ENCODE data around the gene ZMAT5.

Gene ZMAT5

GRCh38 chr22:29719899-29720645 is 46.7 kb downstream of the ZMAT5 start, which contains the start of gene CABP7:
TSS of gene CABP7 (plus strand) at chr22:29720003. CDS start at chr22:29720425, 422 bp downstream.
- no peaks in the 10 kb centered on the region for H3K4me1 ChIP-seq (ENCODE audit: insufficient read depth, poor library complexity, severe bottlenecking)
- H3K4me3 ChIP-seq (ENCODE audit: severe bottlenecking): peak within 1 kb of the TSS; percentile 19

DNA sequence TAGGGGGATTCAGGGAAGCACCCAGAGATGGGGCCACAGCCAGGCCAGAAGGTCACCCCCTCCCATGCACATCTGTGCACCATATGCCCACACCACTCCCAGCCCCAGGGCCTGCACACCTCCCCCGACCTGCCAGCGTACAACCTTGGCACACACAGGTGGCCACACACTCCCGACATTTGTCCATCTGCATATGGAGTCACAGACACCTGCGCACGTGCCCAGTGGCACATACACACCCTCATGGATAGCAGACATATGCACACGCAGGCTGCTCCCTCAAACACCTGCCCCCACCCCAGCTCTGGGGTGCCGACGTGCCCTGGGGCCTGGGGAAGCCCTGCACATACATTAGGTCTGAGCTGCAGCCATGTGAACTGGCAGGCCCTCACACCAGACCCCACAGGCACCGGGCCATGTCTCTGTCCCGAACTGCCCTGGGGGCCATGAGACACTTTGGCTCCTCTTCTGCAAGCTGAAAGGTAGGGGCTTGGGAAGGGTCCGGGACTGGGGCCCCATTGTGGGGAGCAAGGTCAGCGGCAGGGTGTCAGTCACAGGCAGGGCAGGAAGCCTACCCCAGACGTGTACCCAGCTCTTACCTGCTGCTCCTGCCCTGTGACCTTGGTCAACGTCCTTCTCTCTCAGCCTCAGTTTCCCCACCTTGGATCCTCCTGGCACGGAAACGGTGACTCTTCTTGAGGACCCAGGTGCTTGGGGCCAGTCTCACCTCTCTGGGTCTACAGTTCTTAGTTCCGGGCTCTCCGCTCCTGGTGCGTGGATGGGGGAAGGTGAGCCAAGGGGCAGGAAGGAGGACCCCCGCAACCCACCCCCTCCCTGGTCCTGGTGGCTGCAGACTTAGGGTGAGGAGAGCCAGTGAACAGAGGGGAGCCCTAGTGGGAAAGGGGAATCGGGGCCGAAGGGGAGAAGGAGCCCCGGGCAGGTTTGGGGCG is 47.6 kb downstream of the ZMAT5 start:
- H3K4me3 ChIP-seq (ENCODE audit: severe bottlenecking): no peak overlapping the region
- no peaks in the 10 kb centered on the region for H3K9me3 ChIP-seq (ENCODE audit: severe bottlenecking)
- DNase-seq (ENCODE audit: low spot score): no peak
- H3K27ac ChIP-seq (ENCODE audit: poor library complexity, severe bottlenecking): no peak overlapping the region
- no peaks in the 10 kb centered on the region for H3K36me3 ChIP-seq (ENCODE audit: low read depth)
- ATAC-seq (ENCODE audit: low read depth): no peak
- H3K4me1 ChIP-seq (ENCODE audit: insufficient read depth, poor library complexity, severe bottlenecking): no peaks in the 10 kb centered on the region
- H3K27me3 ChIP-seq (ENCODE audit: insufficient read depth, poor library complexity, severe bottlenecking): peaks cover 17% of the 10 kb centered on the region
- no peak for TF ChIP-seq CTCF (IDR thresholded peaks at IDR 0.05; ENCODE audit: poor library complexity, severe bottlenecking)

More at GRCh38 chr22:29719899-29720645, 46.7 kb downstream of the ZMAT5 start, which contains the start of gene CABP7:
- no peaks in the 10 kb centered on the region for H3K36me3 ChIP-seq (ENCODE audit: low read depth)
- no peak for TF ChIP-seq CTCF (IDR thresholded peaks at IDR 0.05; ENCODE audit: poor library complexity, severe bottlenecking)
- peaks cover 17% of the 10 kb centered on the region for H3K27me3 ChIP-seq (ENCODE audit: insufficient read depth, poor library complexity, severe bottlenecking)
- H3K27ac ChIP-seq (ENCODE audit: poor library complexity, severe bottlenecking): no peak within 1 kb of the TSS
- ATAC-seq (ENCODE audit: low read depth): peak; percentile 13; the same call in 1 of the 3 replicates
- no peaks in the 10 kb centered on the region for H3K9me3 ChIP-seq (ENCODE audit: severe bottlenecking)
- DNase-seq (ENCODE audit: low spot score): no peak

GRCh38 chr22:29717789-29718188 is 49.0 kb downstream of the ZMAT5 start:
- TF ChIP-seq CTCF (IDR thresholded peaks at IDR 0.05; ENCODE audit: poor library complexity, severe bottlenecking): no peak
- peak; percentile 63 for ATAC-seq (ENCODE audit: low read depth)

GRCh38 chr22:29716814-29717545 is 49.8 kb downstream of the ZMAT5 start:
- ATAC-seq (ENCODE audit: low read depth): peak; percentile 65
- no peak for DNase-seq (ENCODE audit: low spot score)
- Histone ChIP-seq H3K27ac (ENCODE audit: poor library complexity, severe bottlenecking) (no peak overlapping the region), H3K4me3 (ENCODE audit: severe bottlenecking) (no peak overlapping the region), H3K4me1 (ENCODE audit: insufficient read depth, poor library complexity, severe bottlenecking) (no peaks in the 10 kb centered on the region), H3K27me3 (ENCODE audit: insufficient read depth, poor library complexity, severe bottlenecking) (peaks cover 17% of the 10 kb centered on the region), H3K36me3 (ENCODE audit: low read depth) (no peaks in the 10 kb centered on the region), H3K9me3 (ENCODE audit: severe bottlenecking) (no peaks in the 10 kb centered on the region)
- no peak for TF ChIP-seq CTCF (IDR thresholded peaks at IDR 0.05; ENCODE audit: poor library complexity, severe bottlenecking)

More at GRCh38 chr22:29717789-29718188, 49.0 kb downstream of the ZMAT5 start:
- Histone ChIP-seq H3K27me3 (ENCODE audit: insufficient read depth, poor library complexity, severe bottlenecking) (peaks cover 17% of the 10 kb centered on the region), H3K36me3 (ENCODE audit: low read depth) (no peaks in the 10 kb centered on the region), H3K4me1 (ENCODE audit: insufficient read depth, poor library complexity, severe bottlenecking) (no peaks in the 10 kb centered on the region), H3K4me3 (ENCODE audit: severe bottlenecking) (no peak overlapping the region), H3K27ac (ENCODE audit: poor library complexity, severe bottlenecking) (no peak overlapping the region), H3K9me3 (ENCODE audit: severe bottlenecking) (no peaks in the 10 kb centered on the region)
- no peak for DNase-seq (ENCODE audit: low spot score)
